IPS-18c (cell line): ENCODE data around the gene FHAD1.

Experiments used
- H3K4me3 ChIP-seq: 2 replicates; pipeline ENCODE4 v1.7.0; 2013; ENCODE audit warnings: low read depth, mild to moderate bottlenecking, low read length, moderate library complexity; ENCODE audit not compliant: insufficient read depth
- H3K9me3 ChIP-seq: one replicate; pipeline ENCODE4 v1.6.1; 2013; ENCODE audit warnings: mild to moderate bottlenecking, low read length, moderate library complexity; ENCODE audit not compliant: control insufficient read depth, insufficient read depth

FHAD1 gene

DNA sequence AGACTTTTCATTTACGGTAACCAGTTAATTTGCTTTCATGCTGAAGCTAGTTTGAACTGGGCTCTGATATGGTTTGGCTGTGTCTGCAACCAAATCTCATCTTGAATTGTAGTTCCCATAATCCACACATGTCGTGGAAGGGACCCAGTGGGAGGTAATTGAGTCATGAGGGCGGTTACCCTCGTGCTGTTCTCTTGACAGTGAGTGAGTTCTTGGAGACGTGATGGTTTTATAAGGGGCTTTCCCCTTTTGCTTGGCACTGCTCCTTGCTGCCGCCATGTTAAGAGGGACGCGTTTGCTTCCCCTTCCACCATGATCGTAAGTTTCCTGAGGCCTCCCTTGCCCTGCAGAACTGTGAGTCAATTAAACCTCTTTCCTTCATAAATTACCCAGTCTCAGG is 10.3 kb upstream of the FHAD1 start:
- no peak overlapping the region for H3K4me3 ChIP-seq
- H3K9me3 ChIP-seq: no peaks in the 10 kb centered on the region

DNA sequence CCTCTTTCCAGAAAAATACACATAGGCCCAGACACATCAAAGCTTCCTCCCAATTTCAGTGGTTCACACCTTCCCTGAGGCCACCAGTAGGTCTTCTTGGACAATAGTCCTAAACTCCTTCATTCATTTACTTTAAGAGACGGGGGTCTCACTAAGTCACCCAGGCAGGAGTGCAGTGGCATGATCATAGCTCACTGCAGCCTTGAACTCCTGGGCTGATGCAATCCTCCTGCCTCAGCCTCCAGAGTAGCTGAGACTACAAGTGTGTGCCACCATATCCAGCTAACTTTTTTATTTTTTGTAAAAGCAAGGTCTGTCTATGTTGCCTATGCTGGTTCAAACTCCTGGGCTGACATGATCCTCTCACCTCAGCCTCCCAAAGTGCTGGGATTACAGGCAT is 8.2 kb upstream of the FHAD1 start:
- H3K9me3 ChIP-seq: no peaks in the 10 kb centered on the region
- no peak overlapping the region for H3K4me3 ChIP-seq

DNA sequence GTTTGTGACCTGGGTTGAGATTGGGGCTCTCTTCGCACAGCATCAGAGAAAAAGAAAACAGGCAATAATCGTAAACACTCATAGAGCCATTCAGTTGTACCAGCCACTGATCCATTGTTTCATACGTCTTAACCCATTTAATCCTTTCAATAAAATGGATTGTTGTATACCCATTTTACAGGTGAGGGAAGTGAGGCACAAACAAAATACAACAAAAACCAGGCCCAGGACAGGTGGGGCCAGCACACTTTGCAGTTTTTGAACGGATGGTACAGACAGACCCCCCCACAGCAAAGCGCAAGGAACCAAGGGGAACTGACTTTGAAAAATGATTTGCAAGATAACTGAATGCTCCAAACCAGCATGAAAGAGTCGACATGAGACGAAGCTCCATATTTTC is 4.3 kb upstream of the FHAD1 start:
- Histone ChIP-seq H3K4me3 (no peak overlapping the region), H3K9me3 (no peaks in the 10 kb centered on the region)

- no peak overlapping the region for H3K4me3 ChIP-seq
Measured at GRCh38 chr1:15243275-15244043, 3.6 kb upstream of the FHAD1 start.

GRCh38 chr1:15244813-15245212 is 2.2 kb upstream of the FHAD1 start:
- Histone ChIP-seq H3K4me3 (no peak overlapping the region; the same call in 1 of the 2 replicates), H3K9me3 (no peaks in the 10 kb centered on the region)

More at GRCh38 chr1:15243275-15244043, 3.6 kb upstream of the FHAD1 start:
- no peaks in the 10 kb centered on the region for H3K9me3 ChIP-seq

DNA sequence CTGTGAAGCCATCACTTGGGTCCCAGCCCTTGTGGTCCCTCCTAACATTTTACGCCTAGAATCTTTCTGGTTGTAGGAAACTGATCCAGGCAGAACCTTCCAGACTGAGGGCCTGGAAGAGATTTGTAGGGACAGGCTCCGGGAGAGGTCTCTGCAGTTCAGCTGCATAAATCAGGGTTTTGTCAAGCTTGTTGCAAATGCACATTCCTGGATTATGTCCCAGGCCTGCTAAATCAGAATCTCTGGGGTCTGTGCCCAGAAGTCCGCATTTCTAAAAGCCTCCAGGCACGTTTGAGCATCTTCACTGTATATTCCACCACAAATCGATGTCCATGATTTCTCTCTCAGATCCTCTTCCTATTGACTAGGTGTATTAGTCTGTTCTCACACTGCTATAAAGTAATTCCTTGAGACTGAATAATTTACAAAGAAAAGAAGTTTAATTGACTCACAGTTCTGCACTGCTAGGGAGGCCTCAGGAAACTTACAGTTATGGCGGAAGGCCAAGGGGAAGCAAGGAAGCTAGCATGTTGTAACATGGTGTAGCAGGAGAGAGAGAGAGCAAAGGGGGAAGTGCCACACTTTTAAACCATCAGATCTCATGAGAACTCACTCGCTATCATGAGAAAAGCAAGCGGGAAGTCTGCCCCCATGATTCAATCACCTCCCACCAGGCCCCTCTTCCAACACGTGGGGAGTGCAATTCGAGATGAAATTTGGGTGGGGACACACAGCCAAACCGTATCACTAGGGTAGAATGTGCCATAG is 1.2 kb upstream of the FHAD1 start:
- no peak overlapping the region for H3K4me3 ChIP-seq
- no peaks in the 10 kb centered on the region for H3K9me3 ChIP-seq

GRCh38 chr1:15248216-15248615 is 1.2 kb downstream of the FHAD1 start:
- no peak overlapping the region for H3K4me3 ChIP-seq
- no peaks in the 10 kb centered on the region for H3K9me3 ChIP-seq

GRCh38 chr1:15249081-15249480 is 2.1 kb downstream of the FHAD1 start:
- H3K9me3 ChIP-seq: no peaks in the 10 kb centered on the region
- H3K4me3 ChIP-seq: no peak overlapping the region

GRCh38 chr1:15251857-15252835 is 5.1 kb downstream of the FHAD1 start:
- H3K9me3 ChIP-seq: no peaks in the 10 kb centered on the region
- H3K4me3 ChIP-seq: no peak overlapping the region; the same call in 1 of the 2 replicates

DNA sequence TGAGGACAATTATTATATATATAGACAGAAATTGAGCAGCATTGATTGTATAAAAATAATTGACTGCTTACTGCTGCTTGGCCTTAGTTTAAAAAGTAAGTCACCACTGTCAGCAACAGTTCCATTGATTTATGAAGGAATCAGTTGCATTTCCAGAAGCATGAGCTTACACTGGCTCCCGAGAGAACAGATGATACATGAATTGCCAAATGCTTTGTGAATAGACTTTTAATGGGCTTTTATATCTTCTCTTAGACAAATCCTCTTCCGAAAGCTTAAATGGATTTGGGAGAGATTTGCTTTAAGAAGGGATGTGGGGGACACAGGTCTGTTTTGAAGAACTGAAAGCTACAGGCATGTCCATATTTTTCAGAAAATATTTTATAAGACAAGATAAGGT is 7.5 kb downstream of the FHAD1 start:
- H3K4me3 ChIP-seq: no peak overlapping the region
- H3K9me3 ChIP-seq: no peaks in the 10 kb centered on the region

DNA sequence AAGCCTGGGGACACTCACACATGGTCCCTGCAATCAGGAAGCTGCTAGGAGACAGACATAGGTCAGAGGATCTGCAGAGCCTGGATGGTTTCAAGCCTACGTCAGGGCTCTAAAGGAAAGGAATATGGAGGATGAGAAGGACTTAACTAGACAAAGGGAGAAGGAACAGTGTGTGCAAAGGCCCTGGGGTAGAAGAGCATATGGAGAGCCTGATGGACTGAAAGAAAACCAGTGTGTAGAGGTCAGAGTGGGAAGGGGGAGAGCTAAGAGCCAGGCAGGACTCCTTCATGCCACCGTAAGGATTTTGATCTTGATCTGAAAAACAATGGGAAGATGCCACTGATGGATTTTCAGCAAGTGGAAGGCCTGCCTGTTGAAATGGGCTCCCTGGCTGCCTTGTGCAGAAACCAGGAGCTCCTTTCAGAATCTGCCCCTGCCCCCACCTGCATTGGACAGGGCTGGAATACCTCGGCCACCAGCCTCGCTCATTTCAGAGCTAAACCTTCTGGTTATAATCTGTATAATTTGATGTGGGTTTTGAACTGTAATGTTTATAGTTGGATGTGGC is 8.6 kb downstream of the FHAD1 start:
- Histone ChIP-seq H3K4me3 (no peak overlapping the region), H3K9me3 (no peaks in the 10 kb centered on the region)

DNA sequence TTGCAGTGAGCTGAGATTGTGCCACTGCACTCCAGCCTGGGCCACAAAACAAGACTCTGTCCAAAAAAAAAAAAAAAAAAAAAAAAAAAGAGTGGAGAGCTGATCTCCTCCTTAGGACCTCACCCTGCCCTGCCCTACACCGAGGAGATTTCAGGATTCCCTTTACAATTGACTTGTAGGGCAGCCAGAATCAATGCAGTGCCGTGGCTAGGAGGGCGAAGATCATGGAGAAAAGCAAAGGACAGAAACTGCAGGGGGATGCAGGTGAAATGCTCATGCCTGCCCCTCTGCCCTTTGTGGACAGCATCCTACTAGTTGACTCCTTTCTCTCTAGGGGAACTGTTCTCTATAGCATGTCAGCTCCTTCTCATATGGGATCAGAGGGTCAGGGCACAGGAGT is 9.6 kb downstream of the FHAD1 start:
- H3K4me3 ChIP-seq: no peak overlapping the region

GRCh38 chr1:15257309-15257708 is 10.3 kb downstream of the FHAD1 start:
- no peak overlapping the region for H3K4me3 ChIP-seq

More for the DNA sequence above, 9.6 kb downstream of the FHAD1 start:
- no peaks in the 10 kb centered on the region for H3K9me3 ChIP-seq

GRCh38 chr1:15258833-15259621 is 12.0 kb downstream of the FHAD1 start:
- no peak overlapping the region for H3K4me3 ChIP-seq
- no peaks in the 10 kb centered on the region for H3K9me3 ChIP-seq

More at GRCh38 chr1:15257309-15257708, 10.3 kb downstream of the FHAD1 start:
- H3K9me3 ChIP-seq: no peaks in the 10 kb centered on the region

DNA sequence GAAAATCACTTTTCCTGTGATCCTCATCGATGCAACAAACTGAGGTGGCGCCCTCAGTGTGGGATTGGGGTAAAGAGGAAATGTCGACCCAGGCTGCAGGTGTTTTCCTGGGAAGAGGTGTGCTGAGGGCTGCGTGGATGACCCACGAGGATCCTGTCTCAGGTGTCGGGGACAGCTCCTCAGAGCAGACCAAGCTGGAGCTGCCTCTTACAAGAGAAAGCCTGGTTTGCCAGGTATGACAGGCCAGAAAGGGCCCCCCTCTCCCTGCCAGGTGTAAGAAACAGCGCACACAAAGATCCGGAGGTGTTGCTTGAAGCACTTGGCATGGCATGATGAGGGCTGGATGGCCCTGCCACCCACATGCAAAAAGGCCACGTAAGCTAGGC is 12.6 kb downstream of the FHAD1 start:
- Histone ChIP-seq H3K9me3 (no peaks in the 10 kb centered on the region), H3K4me3 (no peak overlapping the region)

- H3K9me3 ChIP-seq: no peaks in the 10 kb centered on the region
- H3K4me3 ChIP-seq: no peak overlapping the region
Measured at GRCh38 chr1:15260418-15261154, 13.6 kb downstream of the FHAD1 start.
